ENCODE measurements around the gene CCDC177. TPM values are rescaled to one million over a fixed set of nuclear protein-coding genes. Genes with fewer than 3 reads are reported as not detected.

CCDC177 gene
- polyA plus RNA-seq, 2 of the 4 experiments (the other 2 are of a cell fraction): not detected

DNA sequence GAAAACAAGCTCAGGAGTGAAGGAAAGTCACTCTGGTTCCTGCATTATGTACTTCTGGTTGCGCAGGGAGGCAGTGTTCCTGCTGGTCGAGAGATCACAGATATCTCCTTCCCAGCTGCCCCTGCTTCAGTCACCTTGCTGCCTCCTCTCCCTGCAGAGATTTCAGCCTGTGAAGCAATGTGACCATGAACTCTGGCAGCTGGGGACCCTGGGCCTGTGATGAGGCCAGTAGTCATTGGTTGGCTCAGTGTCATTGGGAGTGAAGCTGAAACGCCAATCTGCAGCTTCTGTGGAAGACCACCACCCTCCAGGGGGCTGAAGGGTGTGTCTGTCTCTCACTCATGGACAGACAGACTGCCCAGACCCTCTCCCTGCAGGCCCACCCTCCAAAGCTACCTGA lies 45.1 kb downstream of the CCDC177 start:
- H3K4me1 ChIP-seq: no peaks in the 10 kb centered on the region
- no peaks in the 10 kb centered on the region for H3K9me3 ChIP-seq
- no peak for FAIRE-seq
- no peak for ATAC-seq
- TF ChIP-seq, protein P1, sequence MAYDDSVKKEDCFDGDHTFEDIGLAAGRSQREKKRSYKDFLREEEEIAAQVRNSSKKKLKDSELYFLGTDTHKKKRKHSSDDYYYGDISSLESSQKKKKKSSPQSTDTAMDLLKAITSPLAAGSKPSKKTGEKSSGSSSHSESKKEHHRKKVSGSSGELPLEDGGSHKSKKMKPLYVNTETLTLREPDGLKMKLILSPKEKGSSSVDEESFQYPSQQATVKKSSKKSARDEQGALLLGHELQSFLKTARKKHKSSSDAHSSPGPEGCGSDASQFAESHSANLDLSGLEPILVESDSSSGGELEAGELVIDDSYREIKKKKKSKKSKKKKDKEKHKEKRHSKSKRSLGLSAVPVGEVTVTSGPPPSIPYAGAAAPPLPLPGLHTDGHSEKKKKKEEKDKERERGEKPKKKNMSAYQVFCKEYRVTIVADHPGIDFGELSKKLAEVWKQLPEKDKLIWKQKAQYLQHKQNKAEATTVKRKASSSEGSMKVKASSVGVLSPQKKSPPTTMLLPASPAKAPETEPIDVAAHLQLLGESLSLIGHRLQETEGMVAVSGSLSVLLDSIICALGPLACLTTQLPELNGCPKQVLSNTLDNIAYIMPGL (CRISPR knock-in tag; IDR thresholded peaks at IDR 0.05; ENCODE audit: borderline replicate concordance): no peak
- TF ChIP-seq EHMT2 (IDR thresholded peaks at IDR 0.05; ENCODE audit: low read depth): no peak
- no peak for TF ChIP-seq FOXS1 (CRISPR knock-in tag; IDR thresholded peaks at IDR 0.05)
- no peak for TF ChIP-seq RNF2 (IDR thresholded peaks at IDR 0.05; ENCODE audit: borderline replicate concordance, low read depth)
- no peak for TF ChIP-seq POLR2A (IDR thresholded peaks at IDR 0.05; ENCODE audit: low read length)
- TF ChIP-seq POLR2AphosphoS2 (conservative IDR thresholded peaks at IDR 0.05; ENCODE audit: low read length): no peak
- TF ChIP-seq CBX2 (IDR thresholded peaks at IDR 0.05; ENCODE audit: borderline replicate concordance, low read depth): no peak
- TF ChIP-seq RCOR1 (IDR thresholded peaks at IDR 0.05; ENCODE audit: low read depth, low read length): no peak
- TF ChIP-seq, protein P2, sequence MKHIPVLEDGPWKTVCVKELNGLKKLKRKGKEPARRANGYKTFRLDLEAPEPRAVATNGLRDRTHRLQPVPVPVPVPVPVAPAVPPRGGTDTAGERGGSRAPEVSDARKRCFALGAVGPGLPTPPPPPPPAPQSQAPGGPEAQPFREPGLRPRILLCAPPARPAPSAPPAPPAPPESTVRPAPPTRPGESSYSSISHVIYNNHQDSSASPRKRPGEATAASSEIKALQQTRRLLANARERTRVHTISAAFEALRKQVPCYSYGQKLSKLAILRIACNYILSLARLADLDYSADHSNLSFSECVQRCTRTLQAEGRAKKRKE (CRISPR knock-in tag; IDR thresholded peaks at IDR 0.05; ENCODE audit: low read depth): no peak
- TF ChIP-seq HOXA7 (CRISPR knock-in tag; IDR thresholded peaks at IDR 0.05): no peak
- no peak overlapping the region for H3K27ac ChIP-seq
- ChIA-PET POLR2A (no interaction called here), CTCF (interaction anchor here (1.1 to 4.7 kb wide), 6 partner anchors 8 to 197 kb away, joined by 3 to 38 read pairs (median 6); partner anchors contain the start of gene CCDC177)
- H3K4me2 ChIP-seq: no peak overlapping the region
- 68% methylated on average over 3 of the region's 3 CpGs for WGBS (ENCODE audit: missing lambda C conversion rate)
- H3K4me3 ChIP-seq: no peak overlapping the region
- DNase-seq (ENCODE audit: low read depth in 1 of 2, low spot score in 1 of 2): no peak

DNA sequence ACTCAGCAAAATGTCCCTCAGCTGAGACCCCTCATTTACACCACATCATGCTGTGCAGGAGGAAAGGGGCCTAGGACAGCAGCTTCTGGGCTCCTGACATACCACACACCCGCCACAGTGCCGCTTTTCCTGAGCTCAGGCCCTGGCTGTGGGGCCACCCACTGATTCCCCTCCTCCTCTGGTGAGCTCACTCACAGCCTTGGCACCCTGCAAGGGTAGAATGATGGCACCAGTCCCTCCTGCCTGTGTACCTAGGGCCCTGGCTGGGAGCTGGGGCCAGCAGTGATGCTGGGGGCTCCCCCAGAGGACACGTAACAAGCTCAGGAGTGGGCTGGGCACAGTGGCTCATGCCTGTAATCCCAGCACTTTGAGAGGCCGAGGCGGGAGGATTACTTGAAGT lies 45.7 kb downstream of the CCDC177 start:
- H3K4me2 ChIP-seq: no peak overlapping the region
- TF ChIP-seq TP53 (CRISPR knock-in tag; IDR thresholded peaks at IDR 0.05): no peak
- TF ChIP-seq PBX3 (IDR thresholded peaks at IDR 0.05): no peak
- no peak for TF ChIP-seq RNF2 (IDR thresholded peaks at IDR 0.05; ENCODE audit: borderline replicate concordance, low read depth)
- no peak for TF ChIP-seq NFE2L2 (conservative IDR thresholded peaks at IDR 0.05; ENCODE audit: low read length)
- TF ChIP-seq, protein P1 (CRISPR knock-in tag; IDR thresholded peaks at IDR 0.05; ENCODE audit: borderline replicate concordance): no peak
- TF ChIP-seq USF2 (IDR thresholded peaks at IDR 0.05): no peak
- TF ChIP-seq, protein P3, sequence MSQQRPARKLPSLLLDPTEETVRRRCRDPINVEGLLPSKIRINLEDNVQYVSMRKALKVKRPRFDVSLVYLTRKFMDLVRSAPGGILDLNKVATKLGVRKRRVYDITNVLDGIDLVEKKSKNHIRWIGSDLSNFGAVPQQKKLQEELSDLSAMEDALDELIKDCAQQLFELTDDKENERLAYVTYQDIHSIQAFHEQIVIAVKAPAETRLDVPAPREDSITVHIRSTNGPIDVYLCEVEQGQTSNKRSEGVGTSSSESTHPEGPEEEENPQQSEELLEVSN (IDR thresholded peaks at IDR 0.05; ENCODE audit: borderline replicate concordance, low read depth): no peak
- TF ChIP-seq CBX2 (IDR thresholded peaks at IDR 0.05; ENCODE audit: borderline replicate concordance, low read depth): no peak
- TF ChIP-seq HOXB13 (CRISPR knock-in tag; IDR thresholded peaks at IDR 0.05; ENCODE audit: low read depth): no peak
- TF ChIP-seq, protein P2 (CRISPR knock-in tag; IDR thresholded peaks at IDR 0.05; ENCODE audit: low read depth): no peak
- TF ChIP-seq RAD21 (conservative IDR thresholded peaks at IDR 0.05 in 1 of 2, IDR thresholded peaks at IDR 0.05 in 1 of 2): no peak
- DNase-seq (ENCODE audit: low read depth in 1 of 2, low spot score in 1 of 2): no peak
- H3K4me1 ChIP-seq: no peaks in the 10 kb centered on the region
- 54% methylated on average over 5 of the region's 5 CpGs for WGBS (ENCODE audit: missing lambda C conversion rate)
- no peaks in the 10 kb centered on the region for H3K9me3 ChIP-seq
- H3K27ac ChIP-seq: no peak overlapping the region
- ChIA-PET POLR2A (no interaction called here), CTCF (interaction anchor here (1.3 to 5.8 kb wide), 6 partner anchors 9 to 198 kb away, joined by 3 to 38 read pairs (median 12); partner anchors contain the start of gene CCDC177)
- ATAC-seq: no peak
- H3K4me3 ChIP-seq: no peak overlapping the region
- no peak for FAIRE-seq
